ENCODE data around the gene ZNF385B. TPM values are rescaled to one million over a fixed set of nuclear protein-coding genes. Genes with fewer than 3 reads are reported as not detected.

The ZNF385B gene
- polyA plus RNA-seq, 1 of the 3 experiments (the other 2 are of a cell fraction): 0.16 TPM

DNA sequence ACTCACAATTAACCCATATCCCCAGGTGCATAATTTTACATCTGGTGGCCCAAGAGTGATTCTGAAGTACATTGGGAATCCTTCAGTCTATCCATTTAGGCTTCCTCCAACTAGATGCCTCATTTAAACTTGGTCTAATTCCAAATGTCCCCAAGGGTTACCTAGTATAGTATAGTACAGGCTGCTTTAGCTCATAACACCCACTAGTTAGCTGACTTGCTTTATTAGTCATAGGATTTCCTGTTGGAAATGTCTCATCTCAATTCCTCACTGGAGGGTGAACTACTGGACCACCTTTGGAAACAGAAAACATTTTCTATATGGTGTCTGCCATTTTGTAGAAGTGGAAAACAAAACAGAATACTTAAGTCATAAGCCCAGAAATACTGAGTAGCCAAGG lies 394.3 kb downstream of the ZNF385B start (continued):
- TF ChIP-seq, protein P1, sequence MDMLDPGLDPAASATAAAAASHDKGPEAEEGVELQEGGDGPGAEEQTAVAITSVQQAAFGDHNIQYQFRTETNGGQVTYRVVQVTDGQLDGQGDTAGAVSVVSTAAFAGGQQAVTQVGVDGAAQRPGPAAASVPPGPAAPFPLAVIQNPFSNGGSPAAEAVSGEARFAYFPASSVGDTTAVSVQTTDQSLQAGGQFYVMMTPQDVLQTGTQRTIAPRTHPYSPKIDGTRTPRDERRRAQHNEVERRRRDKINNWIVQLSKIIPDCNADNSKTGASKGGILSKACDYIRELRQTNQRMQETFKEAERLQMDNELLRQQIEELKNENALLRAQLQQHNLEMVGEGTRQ (IDR thresholded peaks at IDR 0.05; ENCODE audit: borderline replicate concordance, low read depth, low read length): no peak
- TF ChIP-seq TAF1 (IDR thresholded peaks at IDR 0.05; ENCODE audit: borderline replicate concordance, low read depth, low read length): no peak
- no peak for TF ChIP-seq FOXJ3 (CRISPR knock-in tag; IDR thresholded peaks at IDR 0.05)
- TF ChIP-seq MEF2A (IDR thresholded peaks at IDR 0.05; ENCODE audit: borderline replicate concordance, low read depth): no peak
- TF ChIP-seq, protein P2, sequence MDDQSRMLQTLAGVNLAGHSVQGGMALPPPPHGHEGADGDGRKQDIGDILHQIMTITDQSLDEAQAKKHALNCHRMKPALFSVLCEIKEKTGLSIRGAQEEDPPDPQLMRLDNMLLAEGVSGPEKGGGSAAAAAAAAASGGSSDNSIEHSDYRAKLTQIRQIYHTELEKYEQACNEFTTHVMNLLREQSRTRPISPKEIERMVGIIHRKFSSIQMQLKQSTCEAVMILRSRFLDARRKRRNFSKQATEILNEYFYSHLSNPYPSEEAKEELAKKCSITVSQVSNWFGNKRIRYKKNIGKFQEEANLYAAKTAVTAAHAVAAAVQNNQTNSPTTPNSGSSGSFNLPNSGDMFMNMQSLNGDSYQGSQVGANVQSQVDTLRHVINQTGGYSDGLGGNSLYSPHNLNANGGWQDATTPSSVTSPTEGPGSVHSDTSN (IDR thresholded peaks at IDR 0.05): no peak
- TF ChIP-seq, protein P3, sequence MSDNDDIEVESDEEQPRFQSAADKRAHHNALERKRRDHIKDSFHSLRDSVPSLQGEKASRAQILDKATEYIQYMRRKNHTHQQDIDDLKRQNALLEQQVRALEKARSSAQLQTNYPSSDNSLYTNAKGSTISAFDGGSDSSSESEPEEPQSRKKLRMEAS (IDR thresholded peaks at IDR 0.05; ENCODE audit: low read depth): no peak
- TF ChIP-seq JUND (IDR thresholded peaks at IDR 0.05): no peak
- TF ChIP-seq GABPA (IDR thresholded peaks at IDR 0.05; ENCODE audit: low read depth): no peak
- no peak for TF ChIP-seq EP300 (IDR thresholded peaks at IDR 0.05; ENCODE audit: borderline replicate concordance in 1 of 2, low read depth in 1 of 2, low read length in 1 of 2)
- no peak for TF ChIP-seq FOSL2 (IDR thresholded peaks at IDR 0.05; ENCODE audit: borderline replicate concordance, low read depth)
- no peak for TF ChIP-seq NRF1 (IDR thresholded peaks at IDR 0.05; ENCODE audit: low read depth, low read length)
- no peak for TF ChIP-seq GATA2 (CRISPR knock-in tag; IDR thresholded peaks at IDR 0.05)
- TF ChIP-seq, protein P4, sequence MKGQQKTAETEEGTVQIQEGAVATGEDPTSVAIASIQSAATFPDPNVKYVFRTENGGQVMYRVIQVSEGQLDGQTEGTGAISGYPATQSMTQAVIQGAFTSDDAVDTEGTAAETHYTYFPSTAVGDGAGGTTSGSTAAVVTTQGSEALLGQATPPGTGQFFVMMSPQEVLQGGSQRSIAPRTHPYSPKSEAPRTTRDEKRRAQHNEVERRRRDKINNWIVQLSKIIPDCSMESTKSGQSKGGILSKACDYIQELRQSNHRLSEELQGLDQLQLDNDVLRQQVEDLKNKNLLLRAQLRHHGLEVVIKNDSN (IDR thresholded peaks at IDR 0.05; ENCODE audit: borderline replicate concordance, low read depth): no peak
- TF ChIP-seq ELF1 (IDR thresholded peaks at IDR 0.05): no peak
- no peak for TF ChIP-seq EZH2phosphoT487 (IDR thresholded peaks at IDR 0.05; ENCODE audit: borderline replicate concordance, low read depth)

DNA sequence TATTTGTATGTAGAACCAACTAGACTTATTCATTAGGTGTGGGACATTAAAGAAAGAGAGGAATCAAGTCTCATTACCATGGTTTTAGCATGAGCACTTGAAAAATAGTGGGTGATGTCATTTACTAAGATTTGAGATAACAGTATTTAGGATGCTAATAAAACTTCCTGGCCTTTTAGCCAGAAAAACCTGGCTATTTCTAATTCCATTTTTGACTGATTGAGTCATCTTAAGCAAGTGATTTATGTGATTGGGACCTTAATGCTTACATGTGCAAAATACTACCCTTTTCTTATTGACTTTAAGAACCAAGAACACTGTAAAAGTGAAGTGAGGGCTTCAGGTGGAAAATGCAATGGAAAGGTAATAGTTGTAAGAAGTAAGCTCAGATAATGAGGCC lies 400.0 kb downstream of the ZNF385B start:
- Histone ChIP-seq H3K36me3 (replicated peaks in 1 of 2; ENCODE audit: control insufficient read depth in 1 of 2, insufficient read depth in 2 of 2, low read length in 1 of 2) (no peaks in the 10 kb centered on the region), H3K27ac (ENCODE audit: low read depth in 2 of 2, low read length in 1 of 2) (no peak overlapping the region), H3K4me3 (ENCODE audit: low read depth in 2 of 2, low read length in 1 of 2) (no peak overlapping the region), H3K4me2 (no peak overlapping the region), H3K27me3 (ENCODE audit: insufficient read depth) (no peaks in the 10 kb centered on the region), H3K9ac (no peak overlapping the region), H4K20me1 (ENCODE audit: insufficient read depth) (no peaks in the 10 kb centered on the region), H3K9me2 (no peaks in the 10 kb centered on the region), H2AFZ (ENCODE audit: low read depth) (no peak overlapping the region), H3K79me2 (ENCODE audit: insufficient read depth) (no peaks in the 10 kb centered on the region), H3K9me3 (peaks cover 13% of the 10 kb centered on the region; the same call in 1 of the 2 replicates), H3F3A (replicated peaks; ENCODE audit: insufficient read depth) (peaks cover 23% of the 10 kb centered on the region), H3K4me1 (ENCODE audit: control insufficient read depth in 1 of 2, insufficient read depth in 2 of 2, low read depth in 1 of 2, low read length in 1 of 2) (no peaks in the 10 kb centered on the region)
- TF ChIP-seq FOSL2 (IDR thresholded peaks at IDR 0.05; ENCODE audit: borderline replicate concordance, low read depth) (no peak), YY1 (IDR thresholded peaks at IDR 0.05; ENCODE audit: low read depth) (no peak), RXRA (IDR thresholded peaks at IDR 0.05; ENCODE audit: borderline replicate concordance, low read depth) (no peak), RFX5 (IDR thresholded peaks at IDR 0.05; ENCODE audit: low read length) (no peak), MXI1 (IDR thresholded peaks at IDR 0.05; ENCODE audit: low read depth, low read length) (no peak), ELF1 (IDR thresholded peaks at IDR 0.05) (no peak), EP300 (IDR thresholded peaks at IDR 0.05; ENCODE audit: borderline replicate concordance in 1 of 2, low read depth in 1 of 2, low read length in 1 of 2) (no peak), RCOR1 (IDR thresholded peaks at IDR 0.05; ENCODE audit: low read length) (no peak), GABPA (IDR thresholded peaks at IDR 0.05; ENCODE audit: low read depth) (no peak), CHD2 (IDR thresholded peaks at IDR 0.05; ENCODE audit: low read length, partially characterized antibody) (no peak), RAD21 (IDR thresholded peaks at IDR 0.05; ENCODE audit: low read length) (no peak), GATA2 (CRISPR knock-in tag; IDR thresholded peaks at IDR 0.05) (no peak), JUND (IDR thresholded peaks at IDR 0.05) (no peak)
- TF ChIP-seq, protein P5, sequence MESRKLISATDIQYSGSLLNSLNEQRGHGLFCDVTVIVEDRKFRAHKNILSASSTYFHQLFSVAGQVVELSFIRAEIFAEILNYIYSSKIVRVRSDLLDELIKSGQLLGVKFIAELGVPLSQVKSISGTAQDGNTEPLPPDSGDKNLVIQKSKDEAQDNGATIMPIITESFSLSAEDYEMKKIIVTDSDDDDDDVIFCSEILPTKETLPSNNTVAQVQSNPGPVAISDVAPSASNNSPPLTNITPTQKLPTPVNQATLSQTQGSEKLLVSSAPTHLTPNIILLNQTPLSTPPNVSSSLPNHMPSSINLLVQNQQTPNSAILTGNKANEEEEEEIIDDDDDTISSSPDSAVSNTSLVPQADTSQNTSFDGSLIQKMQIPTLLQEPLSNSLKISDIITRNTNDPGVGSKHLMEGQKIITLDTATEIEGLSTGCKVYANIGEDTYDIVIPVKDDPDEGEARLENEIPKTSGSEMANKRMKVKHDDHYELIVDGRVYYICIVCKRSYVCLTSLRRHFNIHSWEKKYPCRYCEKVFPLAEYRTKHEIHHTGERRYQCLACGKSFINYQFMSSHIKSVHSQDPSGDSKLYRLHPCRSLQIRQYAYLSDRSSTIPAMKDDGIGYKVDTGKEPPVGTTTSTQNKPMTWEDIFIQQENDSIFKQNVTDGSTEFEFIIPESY (IDR thresholded peaks at IDR 0.05; ENCODE audit: borderline replicate concordance, low read depth): no peak
- TF ChIP-seq, protein P3 (IDR thresholded peaks at IDR 0.05; ENCODE audit: low read depth): no peak
- TF ChIP-seq, protein P2 (IDR thresholded peaks at IDR 0.05): no peak
- TF ChIP-seq, protein P4 (IDR thresholded peaks at IDR 0.05; ENCODE audit: borderline replicate concordance, low read depth): no peak
- ChIA-PET POLR2A (no interaction called here), CTCF (no interaction called here)
- no peak for DNase-seq
